OCI-LY1 (cell line): ENCODE data around the gene TMEM130.

ENCODE experiments used
- H2AFZ ChIP-seq: fragments of 200-600 bp; sonication (generic), shearing (Covaris generic); 2 replicates; pipeline ENCODE4 v1.6.0; 2014; ENCODE audit warnings: antibody characterized with exemption, mild to moderate bottlenecking, low read length
- H3F3A ChIP-seq: fragments of 200-600 bp; sonication (generic), shearing (Covaris generic); 2 replicates; pipeline ENCODE4 v1.6.0; 2014; ENCODE audit warnings: mild to moderate bottlenecking, antibody characterized with exemption, low read length, moderate library complexity; ENCODE audit not compliant: insufficient read depth
- H3K27ac ChIP-seq: fragments of 200-600 bp; sonication (generic); 2 replicates; pipeline ENCODE4 v1.5.1; 2014; ENCODE audit warnings: low read length, mixed run types, mild to moderate bottlenecking, low read depth; ENCODE audit not compliant: poor library complexity, severe bottlenecking
- H3K27me3 ChIP-seq: fragments of 200-600 bp; sonication (generic); 2 replicates; pipeline ENCODE4 v1.6.0; 2014; ENCODE audit warnings: antibody characterized with exemption, mild to moderate bottlenecking, low read length, moderate library complexity; ENCODE audit not compliant: insufficient read depth
- H3K36me3 ChIP-seq: fragments of 200-600 bp; sonication (generic); 2 replicates; pipeline ENCODE4 v1.6.1; 2014; ENCODE audit warnings: mild to moderate bottlenecking, antibody characterized with exemption, low read length, moderate library complexity, mixed read lengths; ENCODE audit not compliant: insufficient read depth
- H3K4me1 ChIP-seq: fragments of 200-600 bp; sonication (generic); 2 replicates; pipeline ENCODE4 v1.5.1; 2014; ENCODE audit warnings: mild to moderate bottlenecking, low read length, moderate library complexity; ENCODE audit not compliant: insufficient read depth, severe bottlenecking
- H3K4me2 ChIP-seq: fragments of 200-600 bp; sonication (generic), shearing (Covaris generic); 2 replicates; pipeline ENCODE4 v1.6.1; 2014; ENCODE audit warnings: low read length
- H3K4me3 ChIP-seq: fragments of 200-600 bp; sonication (generic); 2 replicates; pipeline ENCODE4 v1.5.1; 2014; ENCODE audit warnings: low read length, low read depth, mild to moderate bottlenecking, mixed read lengths; ENCODE audit not compliant: poor library complexity, severe bottlenecking
- H3K79me2 ChIP-seq: fragments of 200-600 bp; shearing (Covaris generic); 2 replicates; pipeline ENCODE4 v1.6.1; 2016; ENCODE audit warnings: mixed run types, low read length, mixed read lengths; ENCODE audit not compliant: insufficient read depth
- H3K9ac ChIP-seq: fragments of 200-600 bp; sonication (generic), shearing (Covaris generic); 2 replicates; pipeline ENCODE4 v1.6.1; 2014; ENCODE audit warnings: mild to moderate bottlenecking, low read length, mixed read lengths
- H3K9me2 ChIP-seq: fragments of 200-600 bp; sonication (generic), shearing (Covaris generic); 2 replicates; pipeline ENCODE4 v1.6.1; 2014; ENCODE audit warnings: low read depth, mild to moderate bottlenecking, low read length, mixed read lengths
- H3K9me3 ChIP-seq: fragments of 200-600 bp; shearing (Covaris generic); 2 replicates; pipeline ENCODE4 v1.6.1; 2014; ENCODE audit warnings: low read length, mixed read lengths
- H4K20me1 ChIP-seq: fragments of 200-600 bp; sonication (generic), shearing (Covaris generic); 2 replicates; pipeline ENCODE4 v1.6.0; 2016; ENCODE audit warnings: mild to moderate bottlenecking, low read length; ENCODE audit not compliant: insufficient read depth
- EZH2 ChIP-seq: fragments of 200-600 bp; sonication (generic), shearing (Covaris generic); IDR thresholded peaks from 2 replicates; pipeline ENCODE4 v1.8.0; 2017; ENCODE audit warnings: borderline replicate concordance, mixed run types, mild to moderate bottlenecking, antibody characterized with exemption, low read length, moderate library complexity, mixed read lengths
- TF ChIP-seq, protein P1 (sequence below): fragments of 200-600 bp; sonication (generic), shearing (Covaris generic); IDR thresholded peaks from 2 replicates; pipeline ENCODE4 v1.5.1; 2017; ENCODE audit warnings: mild to moderate bottlenecking, antibody characterized with exemption, low read length, moderate library complexity, mixed read lengths

TMEM130 gene

DNA sequence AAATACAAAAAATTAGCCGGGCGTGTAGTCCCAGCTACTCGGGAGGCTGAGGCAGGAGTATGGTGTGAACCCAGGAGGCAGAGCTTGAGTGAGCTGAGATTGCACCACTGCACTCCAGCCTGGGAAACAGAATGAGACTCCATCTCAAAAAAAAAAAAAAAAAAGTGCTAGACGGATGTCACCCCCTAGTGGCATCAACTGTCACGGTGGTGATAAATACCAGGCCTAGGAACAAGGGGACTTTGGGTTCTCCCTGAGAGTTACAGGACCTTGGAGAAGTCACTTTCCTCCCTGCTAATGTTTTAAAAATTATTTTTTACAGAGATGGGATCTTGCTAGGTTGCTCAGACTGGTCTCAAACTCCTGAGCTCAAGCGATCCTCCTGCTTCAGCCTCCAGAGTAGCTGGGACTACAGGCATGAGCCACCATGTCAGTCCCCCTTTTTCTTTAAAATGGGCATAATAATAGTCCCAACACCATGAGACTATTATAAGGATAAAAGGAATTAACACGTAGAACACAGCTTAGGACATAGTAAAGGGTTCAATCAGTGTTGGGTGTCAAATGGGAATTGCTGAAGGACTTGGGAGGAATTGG lies 2.6 kb upstream of the TMEM130 start:
- Histone ChIP-seq H3K9me3 (no peaks in the 10 kb centered on the region), H3K4me2 (no peak overlapping the region), H3K27me3 (peaks cover 14% of the 10 kb centered on the region; the same call in 1 of the 2 replicates), H3K9me2 (no peaks in the 10 kb centered on the region), H2AFZ (no peak overlapping the region), H3K4me1 (peaks cover 10% of the 10 kb centered on the region), H4K20me1 (no peaks in the 10 kb centered on the region), H3K4me3 (no peak overlapping the region), H3K79me2 (no peaks in the 10 kb centered on the region), H3K9ac (no peak overlapping the region), H3F3A (0 out of 2 replicates have a peak, but pooled peaks cover 3% of the 10 kb centered on the region), H3K27ac (no peak overlapping the region), H3K36me3 (no peaks in the 10 kb centered on the region)
- TF ChIP-seq, protein P1, sequence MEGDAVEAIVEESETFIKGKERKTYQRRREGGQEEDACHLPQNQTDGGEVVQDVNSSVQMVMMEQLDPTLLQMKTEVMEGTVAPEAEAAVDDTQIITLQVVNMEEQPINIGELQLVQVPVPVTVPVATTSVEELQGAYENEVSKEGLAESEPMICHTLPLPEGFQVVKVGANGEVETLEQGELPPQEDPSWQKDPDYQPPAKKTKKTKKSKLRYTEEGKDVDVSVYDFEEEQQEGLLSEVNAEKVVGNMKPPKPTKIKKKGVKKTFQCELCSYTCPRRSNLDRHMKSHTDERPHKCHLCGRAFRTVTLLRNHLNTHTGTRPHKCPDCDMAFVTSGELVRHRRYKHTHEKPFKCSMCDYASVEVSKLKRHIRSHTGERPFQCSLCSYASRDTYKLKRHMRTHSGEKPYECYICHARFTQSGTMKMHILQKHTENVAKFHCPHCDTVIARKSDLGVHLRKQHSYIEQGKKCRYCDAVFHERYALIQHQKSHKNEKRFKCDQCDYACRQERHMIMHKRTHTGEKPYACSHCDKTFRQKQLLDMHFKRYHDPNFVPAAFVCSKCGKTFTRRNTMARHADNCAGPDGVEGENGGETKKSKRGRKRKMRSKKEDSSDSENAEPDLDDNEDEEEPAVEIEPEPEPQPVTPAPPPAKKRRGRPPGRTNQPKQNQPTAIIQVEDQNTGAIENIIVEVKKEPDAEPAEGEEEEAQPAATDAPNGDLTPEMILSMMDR = peak; percentile 56
- no peak for TF ChIP-seq EZH2

DNA sequence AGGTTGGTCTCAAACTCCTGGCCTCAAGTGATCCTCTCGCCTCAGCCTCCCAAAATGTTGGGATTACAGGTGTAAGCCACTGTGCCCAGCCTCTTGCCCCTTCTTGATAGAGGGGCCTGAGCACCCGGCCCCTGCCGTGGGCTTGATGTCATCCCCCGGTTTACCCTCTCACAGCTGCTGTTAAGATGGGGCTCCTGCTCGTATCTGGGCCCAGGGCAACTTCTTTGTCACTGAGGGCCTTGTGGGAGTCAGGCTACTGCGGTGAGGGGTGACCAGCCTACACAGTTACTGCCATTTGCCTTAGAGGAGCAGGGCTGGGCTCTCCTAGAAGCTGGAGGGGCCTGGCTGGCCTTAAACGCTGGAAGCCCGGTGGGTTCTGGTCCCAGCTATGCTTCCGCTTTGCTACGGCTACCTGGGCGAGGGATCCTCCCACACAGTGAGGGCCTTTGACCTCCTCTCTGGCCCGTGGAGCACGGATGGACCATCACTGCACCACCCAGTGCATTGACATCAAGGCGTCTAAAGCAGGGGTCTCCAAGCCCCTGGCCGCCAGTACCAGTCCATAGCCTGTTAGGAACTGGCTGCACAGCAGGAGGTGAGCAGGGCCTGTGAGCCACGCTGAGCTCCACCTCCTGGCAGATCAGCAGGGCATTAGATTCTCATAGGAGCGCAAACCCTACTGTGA lies 1.1 kb upstream of the TMEM130 start:
- no peak overlapping the region for H3K4me3 ChIP-seq
- peaks cover 10% of the 10 kb centered on the region for H3K4me1 ChIP-seq
- 0 out of 2 replicates have a peak overlapping the region, but pooled peaks have one; percentile 4 for H3K4me2 ChIP-seq
- H3K79me2 ChIP-seq = no peaks in the 10 kb centered on the region
- no peaks in the 10 kb centered on the region for H4K20me1 ChIP-seq
- H3K9me2 ChIP-seq = no peaks in the 10 kb centered on the region
- H3K27me3 ChIP-seq = peaks cover 18% of the 10 kb centered on the region; the same call in 1 of the 2 replicates
- no peak overlapping the region for H2AFZ ChIP-seq
- no peak for TF ChIP-seq EZH2
- TF ChIP-seq, protein P1 = no peak
- H3K9ac ChIP-seq = no peak overlapping the region
- no peak overlapping the region for H3K27ac ChIP-seq
- H3F3A ChIP-seq = 0 out of 2 replicates have a peak, but pooled peaks cover 3% of the 10 kb centered on the region
- H3K9me3 ChIP-seq = no peaks in the 10 kb centered on the region
- H3K36me3 ChIP-seq = no peaks in the 10 kb centered on the region

DNA sequence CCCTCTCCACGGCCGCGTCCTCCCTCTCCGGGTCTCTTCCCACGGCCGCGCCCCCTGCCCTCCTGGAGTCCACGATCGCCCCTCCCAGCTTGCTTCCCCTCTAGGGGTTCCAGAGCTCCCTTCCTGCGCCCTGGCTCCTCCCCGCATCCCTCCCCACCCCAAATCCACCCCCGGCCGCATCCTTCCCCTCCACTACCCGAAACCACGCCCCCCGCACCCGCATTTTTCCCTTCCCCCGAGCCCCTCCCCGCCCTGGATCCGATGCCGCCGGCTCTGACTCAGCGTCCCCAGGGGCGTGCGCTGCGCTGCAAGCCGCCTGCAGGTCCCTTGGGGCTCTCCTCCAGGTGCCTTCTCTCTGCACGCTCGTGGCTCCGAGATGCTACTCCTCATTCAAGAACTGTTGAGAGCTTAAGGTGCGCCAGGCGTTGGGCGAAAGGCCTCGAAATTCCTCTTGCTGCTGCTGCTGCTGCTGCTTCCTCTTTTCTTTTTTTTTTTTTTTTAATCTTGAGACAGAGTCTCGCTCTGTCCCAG lies 372 bp upstream of the TMEM130 start:
- no peak overlapping the region for H2AFZ ChIP-seq
- peak overlapping the region; percentile 50; the same call in 1 of the 2 replicates for H3K4me2 ChIP-seq
- no peaks in the 10 kb centered on the region for H3K79me2 ChIP-seq
- H4K20me1 ChIP-seq = no peaks in the 10 kb centered on the region
- H3F3A ChIP-seq = 0 out of 2 replicates have a peak, but pooled peaks cover 3% of the 10 kb centered on the region
- peaks cover 10% of the 10 kb centered on the region for H3K4me1 ChIP-seq
- no peaks in the 10 kb centered on the region for H3K36me3 ChIP-seq
- H3K27me3 ChIP-seq = peaks cover 18% of the 10 kb centered on the region; the same call in 1 of the 2 replicates
- no peaks in the 10 kb centered on the region for H3K9me3 ChIP-seq
- no peak overlapping the region for H3K9ac ChIP-seq
- TF ChIP-seq EZH2 = no peak
- TF ChIP-seq, protein P1 = no peak
- H3K27ac ChIP-seq = no peak overlapping the region
- H3K4me3 ChIP-seq = peak overlapping the region; percentile 25
- no peaks in the 10 kb centered on the region for H3K9me2 ChIP-seq
